ENCODE results near the gene SEPHS2. TPM values are rescaled to one million over a fixed set of nuclear protein-coding genes. Genes with fewer than 3 reads are reported as not detected.
"Not testable (repeated sequence)": the region's sequence is repeated elsewhere in the genome, so short reads cannot be mapped to it uniquely, and the experiment has no call there.

SEPHS2 gene
- polyA plus RNA-seq, 2 of the 4 experiments (the other 2 are of a cell fraction) = 47.8 to 72.6 TPM

DNA sequence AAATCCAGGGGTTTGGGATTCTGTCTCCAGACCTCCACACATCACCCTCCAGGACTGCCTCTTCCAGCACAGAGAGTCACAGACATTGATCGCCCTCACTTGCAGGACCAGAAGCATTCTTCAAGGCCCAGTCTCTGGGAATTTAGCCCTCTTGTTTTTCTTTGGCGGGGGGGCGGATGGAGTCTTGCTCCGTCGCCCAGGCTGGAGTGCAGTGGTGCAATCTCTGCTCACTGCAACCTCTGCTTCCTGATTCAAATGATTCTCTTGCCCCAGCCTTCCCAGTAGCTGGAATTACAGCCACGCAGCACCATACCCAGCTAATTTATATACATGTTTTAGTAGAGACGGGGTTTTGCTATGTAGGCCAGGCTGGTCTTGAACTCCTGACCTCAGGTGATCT, 18.4 kb upstream of the SEPHS2 start:
- Histone ChIP-seq H3K4me1 (no peaks in the 10 kb centered on the region), H3K9me3 (no peaks in the 10 kb centered on the region), H3K4me2 (no peak overlapping the region), H3K27ac (no peak overlapping the region), H3K4me3 (no peak overlapping the region)
- FAIRE-seq (no peak), DNase-seq (ENCODE audit: low read depth in 1 of 2, low spot score in 1 of 2) (no peak), ATAC-seq (no peak)
- 90% methylated on average over 7 of the region's 7 CpGs for WGBS (ENCODE audit: missing lambda C conversion rate)
- CTCF ChIA-PET = interaction anchor here (0.6 to 1.4 kb wide), 2 partner anchors 15 to 266 kb away, joined by 3 read pairs; no protein-coding TSS in a partner anchor
- TF ChIP-seq NR3C1 (IDR thresholded peaks at IDR 0.05) (no peak), KDM1A (IDR thresholded peaks at IDR 0.05; ENCODE audit: low read depth) (no peak), ZSCAN20 (CRISPR knock-in tag; IDR thresholded peaks at IDR 0.05) (no peak), PHF8 (IDR thresholded peaks at IDR 0.05; ENCODE audit: borderline replicate concordance, low read depth) (no peak), GATA3 (IDR thresholded peaks at IDR 0.05; ENCODE audit: borderline replicate concordance) (no peak), RFX5 (IDR thresholded peaks at IDR 0.05) (no peak), CHD2 (IDR thresholded peaks at IDR 0.05; ENCODE audit: low read length, partially characterized antibody) (no peak), HOXA7 (CRISPR knock-in tag; IDR thresholded peaks at IDR 0.05) (no peak), ESRRA (IDR thresholded peaks at IDR 0.05; ENCODE audit: borderline replicate concordance, low read length) (no peak), FOXS1 (CRISPR knock-in tag; IDR thresholded peaks at IDR 0.05) (no peak), HDAC2 (IDR thresholded peaks at IDR 0.05) (no peak), SMC3 (IDR thresholded peaks at IDR 0.05) (no peak), RAD21 (conservative IDR thresholded peaks at IDR 0.05 in 1 of 2, IDR thresholded peaks at IDR 0.05 in 1 of 2) (no peak), NPAS2 (CRISPR knock-in tag; IDR thresholded peaks at IDR 0.05; ENCODE audit: borderline replicate concordance) (no peak), JUNB (IDR thresholded peaks at IDR 0.05) (no peak)
- TF ChIP-seq, protein P1, sequence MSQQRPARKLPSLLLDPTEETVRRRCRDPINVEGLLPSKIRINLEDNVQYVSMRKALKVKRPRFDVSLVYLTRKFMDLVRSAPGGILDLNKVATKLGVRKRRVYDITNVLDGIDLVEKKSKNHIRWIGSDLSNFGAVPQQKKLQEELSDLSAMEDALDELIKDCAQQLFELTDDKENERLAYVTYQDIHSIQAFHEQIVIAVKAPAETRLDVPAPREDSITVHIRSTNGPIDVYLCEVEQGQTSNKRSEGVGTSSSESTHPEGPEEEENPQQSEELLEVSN (IDR thresholded peaks at IDR 0.05; ENCODE audit: borderline replicate concordance, low read depth) = no peak
- TF ChIP-seq, protein P2, sequence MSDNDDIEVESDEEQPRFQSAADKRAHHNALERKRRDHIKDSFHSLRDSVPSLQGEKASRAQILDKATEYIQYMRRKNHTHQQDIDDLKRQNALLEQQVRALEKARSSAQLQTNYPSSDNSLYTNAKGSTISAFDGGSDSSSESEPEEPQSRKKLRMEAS (IDR thresholded peaks at IDR 0.05) = no peak
- TF ChIP-seq, protein P3, sequence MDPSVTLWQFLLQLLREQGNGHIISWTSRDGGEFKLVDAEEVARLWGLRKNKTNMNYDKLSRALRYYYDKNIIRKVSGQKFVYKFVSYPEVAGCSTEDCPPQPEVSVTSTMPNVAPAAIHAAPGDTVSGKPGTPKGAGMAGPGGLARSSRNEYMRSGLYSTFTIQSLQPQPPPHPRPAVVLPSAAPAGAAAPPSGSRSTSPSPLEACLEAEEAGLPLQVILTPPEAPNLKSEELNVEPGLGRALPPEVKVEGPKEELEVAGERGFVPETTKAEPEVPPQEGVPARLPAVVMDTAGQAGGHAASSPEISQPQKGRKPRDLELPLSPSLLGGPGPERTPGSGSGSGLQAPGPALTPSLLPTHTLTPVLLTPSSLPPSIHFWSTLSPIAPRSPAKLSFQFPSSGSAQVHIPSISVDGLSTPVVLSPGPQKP (IDR thresholded peaks at IDR 0.05; ENCODE audit: low read depth, low read length) = no peak
- TF ChIP-seq, protein P4, sequence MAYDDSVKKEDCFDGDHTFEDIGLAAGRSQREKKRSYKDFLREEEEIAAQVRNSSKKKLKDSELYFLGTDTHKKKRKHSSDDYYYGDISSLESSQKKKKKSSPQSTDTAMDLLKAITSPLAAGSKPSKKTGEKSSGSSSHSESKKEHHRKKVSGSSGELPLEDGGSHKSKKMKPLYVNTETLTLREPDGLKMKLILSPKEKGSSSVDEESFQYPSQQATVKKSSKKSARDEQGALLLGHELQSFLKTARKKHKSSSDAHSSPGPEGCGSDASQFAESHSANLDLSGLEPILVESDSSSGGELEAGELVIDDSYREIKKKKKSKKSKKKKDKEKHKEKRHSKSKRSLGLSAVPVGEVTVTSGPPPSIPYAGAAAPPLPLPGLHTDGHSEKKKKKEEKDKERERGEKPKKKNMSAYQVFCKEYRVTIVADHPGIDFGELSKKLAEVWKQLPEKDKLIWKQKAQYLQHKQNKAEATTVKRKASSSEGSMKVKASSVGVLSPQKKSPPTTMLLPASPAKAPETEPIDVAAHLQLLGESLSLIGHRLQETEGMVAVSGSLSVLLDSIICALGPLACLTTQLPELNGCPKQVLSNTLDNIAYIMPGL (CRISPR knock-in tag; IDR thresholded peaks at IDR 0.05; ENCODE audit: borderline replicate concordance) = no peak
- POLR2A ChIA-PET = no interaction called here

DNA sequence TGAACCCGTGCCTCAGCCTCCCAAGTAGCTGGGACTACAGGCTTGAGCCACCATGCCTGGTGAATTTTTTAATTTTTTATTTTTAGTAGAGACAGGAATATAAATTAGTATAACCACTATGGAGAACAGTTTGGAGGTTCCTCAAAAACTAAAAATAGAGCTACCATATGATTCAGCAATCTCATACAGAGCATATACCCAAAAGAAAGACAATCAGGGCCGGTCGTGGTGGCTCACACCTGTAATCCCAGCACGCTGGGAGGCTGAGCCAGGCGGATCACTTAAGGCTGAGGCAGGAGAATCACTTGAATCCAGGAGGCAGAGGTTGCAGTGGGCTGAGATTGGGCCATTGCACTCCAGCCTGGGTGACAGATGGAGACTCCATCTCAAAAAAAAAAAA, 15.8 kb upstream of the SEPHS2 start:
- H3K4me3 ChIP-seq; H3K27ac ChIP-seq; H3K9me3 ChIP-seq; FAIRE-seq; POLR2A ChIA-PET; DNase-seq (ENCODE audit: low read depth in 1 of 2, low spot score in 1 of 2); ATAC-seq; H3K4me1 ChIP-seq; H3K4me2 ChIP-seq: not testable (repeated sequence)
- WGBS (ENCODE audit: missing lambda C conversion rate) = 79% methylated on average over 5 of the region's 5 CpGs
- CTCF ChIA-PET = interaction anchor here (0.7 to 1.7 kb wide), 7 partner anchors 12 to 154 kb away, joined by 3 to 11 read pairs (median 3); partner anchors contain the start of genes DCTPP1 and SEPHS2

DNA sequence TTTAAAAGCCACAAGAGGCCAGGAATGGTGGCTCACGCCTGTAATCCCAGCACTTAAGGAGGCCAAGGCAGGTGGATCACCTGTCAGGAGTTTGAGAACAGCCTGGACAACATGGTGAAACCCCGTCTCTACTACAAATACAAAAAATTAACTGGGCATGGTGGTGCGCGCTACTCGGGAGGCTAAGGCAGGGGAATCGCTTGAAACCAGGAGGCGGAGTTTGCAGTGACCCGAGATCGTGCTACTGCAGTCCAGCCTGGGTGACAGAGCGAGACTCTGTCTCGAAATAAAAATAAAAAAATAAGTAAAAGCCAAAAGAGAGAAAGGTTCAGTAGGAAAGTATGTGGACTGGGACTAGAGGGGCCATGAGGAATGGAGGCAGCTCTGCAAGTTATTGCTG, 13.8 kb upstream of the SEPHS2 start:
- ChIA-PET POLR2A (no interaction called here), CTCF (interaction anchor here (1.3 kb wide), 1 partner anchor 30 kb away, joined by 3 read pairs; the partner anchor contains the start of gene DCTPP1)
- H3K4me2 ChIP-seq = no peak overlapping the region
- no peak for DNase-seq (ENCODE audit: low read depth in 1 of 2, low spot score in 1 of 2)
- FAIRE-seq = no peak
- H3K27ac ChIP-seq = no peak overlapping the region
- WGBS (ENCODE audit: missing lambda C conversion rate) = 78% methylated on average over 11 of the region's 11 CpGs
- no peaks in the 10 kb centered on the region for H3K4me1 ChIP-seq
- TF ChIP-seq, protein P5, sequence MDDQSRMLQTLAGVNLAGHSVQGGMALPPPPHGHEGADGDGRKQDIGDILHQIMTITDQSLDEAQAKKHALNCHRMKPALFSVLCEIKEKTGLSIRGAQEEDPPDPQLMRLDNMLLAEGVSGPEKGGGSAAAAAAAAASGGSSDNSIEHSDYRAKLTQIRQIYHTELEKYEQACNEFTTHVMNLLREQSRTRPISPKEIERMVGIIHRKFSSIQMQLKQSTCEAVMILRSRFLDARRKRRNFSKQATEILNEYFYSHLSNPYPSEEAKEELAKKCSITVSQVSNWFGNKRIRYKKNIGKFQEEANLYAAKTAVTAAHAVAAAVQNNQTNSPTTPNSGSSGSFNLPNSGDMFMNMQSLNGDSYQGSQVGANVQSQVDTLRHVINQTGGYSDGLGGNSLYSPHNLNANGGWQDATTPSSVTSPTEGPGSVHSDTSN (IDR thresholded peaks at IDR 0.05) = no peak
- TF ChIP-seq RCOR1 (IDR thresholded peaks at IDR 0.05; ENCODE audit: low read depth, low read length) (no peak), CBX8 (IDR thresholded peaks at IDR 0.05) (no peak), HOXA7 (CRISPR knock-in tag; IDR thresholded peaks at IDR 0.05) (no peak), POLR2AphosphoS2 (conservative IDR thresholded peaks at IDR 0.05; ENCODE audit: low read length) (no peak), NR3C1 (IDR thresholded peaks at IDR 0.05) (no peak), NFE2L2 (conservative IDR thresholded peaks at IDR 0.05; ENCODE audit: low read length) (no peak), FOXS1 (CRISPR knock-in tag; IDR thresholded peaks at IDR 0.05) (no peak), CBX2 (IDR thresholded peaks at IDR 0.05; ENCODE audit: borderline replicate concordance, low read depth) (no peak), RFX5 (IDR thresholded peaks at IDR 0.05) (no peak), MAFK (IDR thresholded peaks at IDR 0.05; ENCODE audit: partially characterized antibody) (no peak)
- TF ChIP-seq, protein P6, sequence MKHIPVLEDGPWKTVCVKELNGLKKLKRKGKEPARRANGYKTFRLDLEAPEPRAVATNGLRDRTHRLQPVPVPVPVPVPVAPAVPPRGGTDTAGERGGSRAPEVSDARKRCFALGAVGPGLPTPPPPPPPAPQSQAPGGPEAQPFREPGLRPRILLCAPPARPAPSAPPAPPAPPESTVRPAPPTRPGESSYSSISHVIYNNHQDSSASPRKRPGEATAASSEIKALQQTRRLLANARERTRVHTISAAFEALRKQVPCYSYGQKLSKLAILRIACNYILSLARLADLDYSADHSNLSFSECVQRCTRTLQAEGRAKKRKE (CRISPR knock-in tag; IDR thresholded peaks at IDR 0.05; ENCODE audit: low read depth) = no peak
- TF ChIP-seq, protein P4 (CRISPR knock-in tag; IDR thresholded peaks at IDR 0.05; ENCODE audit: borderline replicate concordance) = no peak
- H3K4me3 ChIP-seq = no peak overlapping the region
- H3K9me3 ChIP-seq = no peaks in the 10 kb centered on the region
- ATAC-seq = no peak
